ENCODE results near the gene DNAJB14.

DNAJB14 gene

DNA sequence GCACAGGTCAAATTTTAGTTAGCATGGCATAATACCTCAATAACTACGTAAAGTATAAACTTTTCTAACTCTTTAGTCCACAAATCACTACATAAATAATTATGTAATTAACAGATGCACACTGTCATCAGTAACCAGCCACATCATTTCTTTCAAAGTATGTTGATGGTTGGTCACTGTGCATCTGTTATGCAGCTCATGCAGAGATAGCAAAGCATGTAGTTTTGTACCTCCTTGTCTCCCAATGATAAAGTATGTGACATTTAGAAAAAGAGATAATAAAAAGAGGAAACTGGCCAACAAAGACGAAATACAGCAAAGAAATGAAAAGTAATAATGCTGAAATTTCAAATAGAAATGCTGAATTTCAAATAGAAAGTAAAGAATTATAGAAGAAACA, 55.1 kb downstream of the DNAJB14 start:
- no peaks in the 10 kb centered on the region for H3K79me1 ChIP-seq (ENCODE audit: low read depth, low read length)
- H3K4me1 ChIP-seq (ENCODE audit: control insufficient read depth in 2 of 2, insufficient read depth in 1 of 2, low read depth in 1 of 2, low read length in 2 of 2): no peaks in the 10 kb centered on the region
- peaks cover 0 to 22% of the 10 kb centered on the region in 2 donors for H3K36me3 ChIP-seq (replicated peaks in 1 of 2; ENCODE audit: control insufficient read depth in 2 of 2, insufficient read depth in 2 of 2, low read length in 2 of 2)
- WGBS, 2 donors (ENCODE audit: extremely low coverage in 2 of 2, insufficient read length in 2 of 2, insufficient replicate concordance in 1 of 2): no CpG with 5 or more reads among the region's 2 CpGs
- H3K23ac ChIP-seq (ENCODE audit: low read depth, low read length, poor library complexity): no peak overlapping the region
- no peak overlapping the region for H2BK120ac ChIP-seq (ENCODE audit: low read depth, low read length)
- no peak overlapping the region for H2BK15ac ChIP-seq (ENCODE audit: low read length)
- no peak overlapping the region for H4K91ac ChIP-seq (ENCODE audit: low read depth, low read length, poor library complexity)
- no peak overlapping the region for H3K4me3 ChIP-seq (ENCODE audit: low read length in 2 of 2)
- no peak overlapping the region for H2BK12ac ChIP-seq (ENCODE audit: low read length)
- H2AFZ ChIP-seq (ENCODE audit: low read length): no peak overlapping the region
- H2AK5ac ChIP-seq (ENCODE audit: low read depth, low read length): no peak overlapping the region
- no peak for DNase-seq (ENCODE audit: low spot score)
- no peak overlapping the region for H3K9ac ChIP-seq (ENCODE audit: low read depth, low read length, poor library complexity)
- H3K9me3 ChIP-seq (replicated peaks in 1 of 2; ENCODE audit: control insufficient read depth in 2 of 2, insufficient read depth in 1 of 2, low read depth in 1 of 2, low read length in 2 of 2): no peaks in the 10 kb centered on the region
- no peak overlapping the region for H2BK5ac ChIP-seq (ENCODE audit: low read length)
- H3K14ac ChIP-seq (ENCODE audit: low read length): no peak overlapping the region
- H3K4ac ChIP-seq (ENCODE audit: low read length): no peak overlapping the region
- H3K27ac ChIP-seq (replicated peaks; ENCODE audit: low read length): no peak overlapping the region
- H3K4me2 ChIP-seq (ENCODE audit: insufficient read depth, low read length, poor library complexity, severe bottlenecking): no peak overlapping the region
- no peaks in the 10 kb centered on the region for H3K27me3 ChIP-seq (ENCODE audit: control insufficient read depth in 3 of 3, insufficient read depth in 3 of 3, low read depth in 1 of 3, low read length in 3 of 3)
- H3K18ac ChIP-seq (ENCODE audit: low read length): no peak overlapping the region
- H4K8ac ChIP-seq (ENCODE audit: low read depth, low read length): no peak overlapping the region

DNA sequence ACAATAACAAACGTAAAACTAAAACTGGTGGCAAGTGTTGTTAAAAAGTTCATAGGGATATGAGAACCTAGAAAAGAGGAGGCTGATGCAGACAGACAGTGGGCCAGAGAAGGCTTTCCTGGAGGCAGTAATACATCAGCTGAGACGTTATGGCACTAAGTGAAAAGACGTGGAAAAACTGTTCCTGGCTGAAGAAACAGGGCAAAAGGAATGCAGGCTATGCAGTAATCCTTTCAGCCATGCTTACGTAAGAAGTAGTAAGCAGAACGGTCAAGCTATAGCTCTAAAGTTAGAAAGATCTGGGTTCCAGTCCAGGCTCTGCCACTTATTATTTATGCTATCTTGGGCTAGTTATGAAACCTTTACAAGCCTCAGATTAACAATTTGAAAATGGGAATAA, 58.6 kb downstream of the DNAJB14 start:
- no peak overlapping the region for H2AFZ ChIP-seq (ENCODE audit: low read length)
- no peaks in the 10 kb centered on the region for H3K27me3 ChIP-seq (ENCODE audit: control insufficient read depth in 3 of 3, insufficient read depth in 3 of 3, low read depth in 1 of 3, low read length in 3 of 3)
- no peak overlapping the region for H3K4me3 ChIP-seq (ENCODE audit: low read length in 2 of 2)
- H3K36me3 ChIP-seq (replicated peaks in 1 of 2; ENCODE audit: control insufficient read depth in 2 of 2, insufficient read depth in 2 of 2, low read length in 2 of 2): peaks cover 0 to 54% of the 10 kb centered on the region in 2 donors
- H3K4ac ChIP-seq (ENCODE audit: low read length): no peak overlapping the region
- H3K27ac ChIP-seq (replicated peaks; ENCODE audit: low read length): no peak overlapping the region
- H2BK5ac ChIP-seq (ENCODE audit: low read length): no peak overlapping the region
- H3K9ac ChIP-seq (ENCODE audit: low read depth, low read length, poor library complexity): no peak overlapping the region
- no CpG with 5 or more reads among the region's 5 CpGs for WGBS, 2 donors (ENCODE audit: extremely low coverage in 2 of 2, insufficient read length in 2 of 2, insufficient replicate concordance in 1 of 2)
- no peak overlapping the region for H4K91ac ChIP-seq (ENCODE audit: low read depth, low read length, poor library complexity)
- no peaks in the 10 kb centered on the region for H3K4me1 ChIP-seq (ENCODE audit: control insufficient read depth in 2 of 2, insufficient read depth in 1 of 2, low read depth in 1 of 2, low read length in 2 of 2)
- no peak overlapping the region for H4K8ac ChIP-seq (ENCODE audit: low read depth, low read length)
- H3K14ac ChIP-seq (ENCODE audit: low read length): no peak overlapping the region
- no peak overlapping the region for H2AK5ac ChIP-seq (ENCODE audit: low read depth, low read length)
- no peak overlapping the region for H2BK15ac ChIP-seq (ENCODE audit: low read length)
- H3K79me1 ChIP-seq (ENCODE audit: low read depth, low read length): no peaks in the 10 kb centered on the region
- no peak for DNase-seq (ENCODE audit: low spot score)
- no peak overlapping the region for H3K18ac ChIP-seq (ENCODE audit: low read length)
- H2BK12ac ChIP-seq (ENCODE audit: low read length): no peak overlapping the region
- no peaks in the 10 kb centered on the region for H3K9me3 ChIP-seq (replicated peaks in 1 of 2; ENCODE audit: control insufficient read depth in 2 of 2, insufficient read depth in 1 of 2, low read depth in 1 of 2, low read length in 2 of 2)
- no peak overlapping the region for H3K23ac ChIP-seq (ENCODE audit: low read depth, low read length, poor library complexity)
- H3K4me2 ChIP-seq (ENCODE audit: insufficient read depth, low read length, poor library complexity, severe bottlenecking): no peak overlapping the region
- no peak overlapping the region for H2BK120ac ChIP-seq (ENCODE audit: low read depth, low read length)

DNA sequence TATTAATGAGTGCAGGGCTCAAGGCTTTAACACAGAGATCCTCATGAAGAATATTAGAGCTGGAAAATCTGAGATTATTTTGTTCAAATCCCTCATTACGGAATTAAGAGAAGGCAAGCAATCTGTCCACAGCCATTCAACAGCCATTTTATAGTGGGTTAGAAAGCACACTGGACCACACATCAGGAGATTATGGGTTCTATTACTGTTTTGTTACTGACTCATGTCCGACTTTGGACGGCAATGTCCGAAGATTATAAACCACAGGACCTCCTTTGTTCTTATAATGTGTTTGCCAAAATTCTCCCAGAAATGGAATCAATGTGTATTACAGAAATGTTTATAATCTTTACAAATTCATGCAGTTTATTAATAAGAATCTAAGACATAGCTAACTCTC, 60.3 kb downstream of the DNAJB14 start:
- Histone ChIP-seq H3K9ac (ENCODE audit: low read depth, low read length, poor library complexity) (no peak overlapping the region), H3K36me3 (replicated peaks in 1 of 2; ENCODE audit: control insufficient read depth in 2 of 2, insufficient read depth in 2 of 2, low read length in 2 of 2) (peaks cover 0 to 66% of the 10 kb centered on the region in 2 donors), H3K4me1 (ENCODE audit: control insufficient read depth in 2 of 2, insufficient read depth in 1 of 2, low read depth in 1 of 2, low read length in 2 of 2) (no peaks in the 10 kb centered on the region), H3K79me1 (ENCODE audit: low read depth, low read length) (no peaks in the 10 kb centered on the region), H2AFZ (ENCODE audit: low read length) (no peak overlapping the region), H3K14ac (ENCODE audit: low read length) (no peak overlapping the region), H3K27me3 (ENCODE audit: control insufficient read depth in 3 of 3, insufficient read depth in 3 of 3, low read depth in 1 of 3, low read length in 3 of 3) (no peaks in the 10 kb centered on the region), H3K23ac (ENCODE audit: low read depth, low read length, poor library complexity) (no peak overlapping the region), H3K27ac (replicated peaks; ENCODE audit: low read length) (no peak overlapping the region), H3K18ac (ENCODE audit: low read length) (no peak overlapping the region), H2BK15ac (ENCODE audit: low read length) (no peak overlapping the region), H3K4me2 (ENCODE audit: insufficient read depth, low read length, poor library complexity, severe bottlenecking) (no peak overlapping the region), H4K91ac (ENCODE audit: low read depth, low read length, poor library complexity) (no peak overlapping the region), H2BK120ac (ENCODE audit: low read depth, low read length) (no peak overlapping the region), H3K9me3 (replicated peaks in 1 of 2; ENCODE audit: control insufficient read depth in 2 of 2, insufficient read depth in 1 of 2, low read depth in 1 of 2, low read length in 2 of 2) (no peaks in the 10 kb centered on the region), H3K4ac (ENCODE audit: low read length) (no peak overlapping the region), H2BK12ac (ENCODE audit: low read length) (no peak overlapping the region), H2BK5ac (ENCODE audit: low read length) (no peak overlapping the region), H3K4me3 (ENCODE audit: low read length in 2 of 2) (no peak overlapping the region), H4K8ac (ENCODE audit: low read depth, low read length) (no peak overlapping the region), H2AK5ac (ENCODE audit: low read depth, low read length) (no peak overlapping the region)
- no CpG with 5 or more reads among the region's 4 CpGs for WGBS, 2 donors (ENCODE audit: extremely low coverage in 2 of 2, insufficient read length in 2 of 2, insufficient replicate concordance in 1 of 2)
- DNase-seq (ENCODE audit: low spot score): no peak

DNA sequence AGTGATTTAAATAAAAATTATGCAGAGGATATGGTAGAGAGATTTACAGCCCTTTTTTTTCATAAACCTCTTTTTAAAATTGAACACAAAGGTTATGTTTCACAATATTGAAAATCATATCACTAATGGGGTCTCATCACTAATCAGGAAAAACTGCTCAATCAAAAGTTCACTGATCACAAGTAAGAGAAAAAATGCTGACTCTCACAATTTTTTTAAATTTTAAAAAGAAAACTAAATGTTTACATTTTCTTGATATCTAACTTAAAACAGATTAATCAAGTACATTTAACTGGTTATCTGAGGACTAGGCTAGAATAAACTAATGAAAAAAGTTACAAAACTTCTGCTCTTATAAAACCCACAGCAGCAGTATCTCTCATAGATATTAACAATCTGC, 60.7 kb downstream of the DNAJB14 start:
- no peaks in the 10 kb centered on the region for H3K9me3 ChIP-seq (replicated peaks in 1 of 2; ENCODE audit: control insufficient read depth in 2 of 2, insufficient read depth in 1 of 2, low read depth in 1 of 2, low read length in 2 of 2)
- no peak overlapping the region for H3K27ac ChIP-seq (replicated peaks; ENCODE audit: low read length)
- H3K27me3 ChIP-seq (ENCODE audit: control insufficient read depth in 3 of 3, insufficient read depth in 3 of 3, low read depth in 1 of 3, low read length in 3 of 3): no peaks in the 10 kb centered on the region
- H3K79me1 ChIP-seq (ENCODE audit: low read depth, low read length): no peaks in the 10 kb centered on the region
- H3K36me3 ChIP-seq (replicated peaks in 1 of 2; ENCODE audit: control insufficient read depth in 2 of 2, insufficient read depth in 2 of 2, low read length in 2 of 2): peaks cover 0 to 68% of the 10 kb centered on the region in 2 donors
- no peak overlapping the region for H3K14ac ChIP-seq (ENCODE audit: low read length)
- no peak overlapping the region for H3K23ac ChIP-seq (ENCODE audit: low read depth, low read length, poor library complexity)
- H2BK15ac ChIP-seq (ENCODE audit: low read length): no peak overlapping the region
- no peaks in the 10 kb centered on the region for H3K4me1 ChIP-seq (ENCODE audit: control insufficient read depth in 2 of 2, insufficient read depth in 1 of 2, low read depth in 1 of 2, low read length in 2 of 2)
- H2AK5ac ChIP-seq (ENCODE audit: low read depth, low read length): no peak overlapping the region
- H2BK120ac ChIP-seq (ENCODE audit: low read depth, low read length): no peak overlapping the region
- no peak overlapping the region for H3K18ac ChIP-seq (ENCODE audit: low read length)
- H3K4me2 ChIP-seq (ENCODE audit: insufficient read depth, low read length, poor library complexity, severe bottlenecking): no peak overlapping the region
- H3K4ac ChIP-seq (ENCODE audit: low read length): no peak overlapping the region
- DNase-seq (ENCODE audit: low spot score): no peak
- no peak overlapping the region for H3K9ac ChIP-seq (ENCODE audit: low read depth, low read length, poor library complexity)
- no peak overlapping the region for H4K8ac ChIP-seq (ENCODE audit: low read depth, low read length)
- no peak overlapping the region for H3K4me3 ChIP-seq (ENCODE audit: low read length in 2 of 2)
- no peak overlapping the region for H2BK5ac ChIP-seq (ENCODE audit: low read length)
- H4K91ac ChIP-seq (ENCODE audit: low read depth, low read length, poor library complexity): no peak overlapping the region
- no peak overlapping the region for H2BK12ac ChIP-seq (ENCODE audit: low read length)
- H2AFZ ChIP-seq (ENCODE audit: low read length): no peak overlapping the region

Measured in neuronal stem cell (in vitro differentiated cells).